Measurements from ENCODE around the gene SF3A1.

The SF3A1 gene

DNA sequence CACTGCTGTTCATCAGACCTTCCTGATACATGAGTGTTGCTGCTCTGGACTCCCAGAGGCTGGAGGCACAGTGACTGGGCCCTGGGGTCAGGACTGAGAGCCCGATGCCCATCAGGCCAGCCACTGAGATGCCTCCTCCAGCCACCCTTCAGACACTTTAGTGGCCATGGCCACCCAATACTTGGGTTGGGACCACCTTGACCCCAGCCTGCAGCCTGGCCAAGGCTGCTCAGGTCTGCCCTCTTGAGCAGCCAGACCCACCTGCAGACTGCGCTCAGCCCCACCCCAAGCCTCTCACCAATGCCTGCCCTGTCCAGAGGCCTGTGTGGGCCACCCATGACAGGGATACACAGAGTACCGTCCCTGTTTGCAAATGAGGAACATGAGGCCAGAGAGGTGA lies 26.4 kb upstream of the SF3A1 start:
- TF ChIP-seq CTBP1 (IDR thresholded peaks at IDR 0.05; ENCODE audit: borderline replicate concordance) (no peak), FOXA1 (IDR thresholded peaks at IDR 0.05) (no peak), NFRKB (IDR thresholded peaks at IDR 0.05) (no peak), FOXK2 (IDR thresholded peaks at IDR 0.05) (no peak), FOXM1 (IDR thresholded peaks at IDR 0.05; ENCODE audit: borderline replicate concordance) (no peak), SUZ12 (IDR thresholded peaks at IDR 0.05) (no peak), L3MBTL2 (conservative IDR thresholded peaks at IDR 0.05) (no peak), ARNT (IDR thresholded peaks at IDR 0.05) (no peak), LEF1 (IDR thresholded peaks at IDR 0.05; ENCODE audit: borderline replicate concordance) (no peak), SP1 (IDR thresholded peaks at IDR 0.05) (no peak), TARDBP (IDR thresholded peaks at IDR 0.05) (no peak), HDGF (IDR thresholded peaks at IDR 0.05; ENCODE audit: borderline replicate concordance) (no peak), BHLHE40 (IDR thresholded peaks at IDR 0.05; ENCODE audit: borderline replicate concordance) (no peak), ELF4 (IDR thresholded peaks at IDR 0.05) (no peak), ZNF384 (IDR thresholded peaks at IDR 0.05) (no peak)
- TF ChIP-seq, protein P1, sequence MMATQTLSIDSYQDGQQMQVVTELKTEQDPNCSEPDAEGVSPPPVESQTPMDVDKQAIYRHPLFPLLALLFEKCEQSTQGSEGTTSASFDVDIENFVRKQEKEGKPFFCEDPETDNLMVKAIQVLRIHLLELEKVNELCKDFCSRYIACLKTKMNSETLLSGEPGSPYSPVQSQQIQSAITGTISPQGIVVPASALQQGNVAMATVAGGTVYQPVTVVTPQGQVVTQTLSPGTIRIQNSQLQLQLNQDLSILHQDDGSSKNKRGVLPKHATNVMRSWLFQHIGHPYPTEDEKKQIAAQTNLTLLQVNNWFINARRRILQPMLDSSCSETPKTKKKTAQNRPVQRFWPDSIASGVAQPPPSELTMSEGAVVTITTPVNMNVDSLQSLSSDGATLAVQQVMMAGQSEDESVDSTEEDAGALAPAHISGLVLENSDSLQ (IDR thresholded peaks at IDR 0.05): no peak
- POLR2A ChIA-PET: interaction anchor here (1.0 to 2.4 kb wide), 2 partner anchors 15 to 27 kb away, joined by 3 to 11 read pairs; partner anchors contain the start of genes CCDC157 and SF3A1
- CTCF ChIA-PET: interaction anchor here (1.9 kb wide), 1 partner anchor 95 kb away, joined by 8 read pairs; no protein-coding TSS in a partner anchor
- DNase-seq (ENCODE audit: extremely low spot score): no peak

DNA sequence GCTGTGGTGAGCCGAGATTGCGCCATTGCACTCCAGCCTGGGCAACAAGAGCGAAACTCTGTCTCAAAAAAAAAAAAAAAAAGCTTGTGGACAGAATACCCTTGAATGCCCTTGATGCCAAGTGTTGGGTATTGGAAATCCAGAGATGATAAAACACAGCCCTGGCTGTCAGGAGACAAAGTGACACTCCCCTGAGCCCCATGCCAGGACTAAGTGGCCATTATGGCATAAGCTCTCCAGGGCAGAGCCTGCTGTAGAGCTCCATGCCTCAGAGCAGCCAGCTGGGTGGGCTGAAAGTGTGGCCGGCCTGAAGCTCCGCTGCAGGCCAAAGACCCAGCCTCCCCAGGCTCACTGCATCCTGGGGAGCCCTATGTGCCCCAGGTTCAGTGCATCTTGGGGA lies 25.6 kb upstream of the SF3A1 start:
- TF ChIP-seq BHLHE40 (IDR thresholded peaks at IDR 0.05; ENCODE audit: borderline replicate concordance): no peak
- ChIA-PET CTCF (interaction anchor here (1.5 to 1.9 kb wide), 2 partner anchors 94 to 119 kb away, joined by 3 to 8 read pairs; no protein-coding TSS in a partner anchor), POLR2A (interaction anchor here (1.0 to 2.4 kb wide), 2 partner anchors 14 to 26 kb away, joined by 3 to 11 read pairs; partner anchors contain the start of genes CCDC157 and SF3A1)
- no peak for DNase-seq (ENCODE audit: extremely low spot score)

DNA sequence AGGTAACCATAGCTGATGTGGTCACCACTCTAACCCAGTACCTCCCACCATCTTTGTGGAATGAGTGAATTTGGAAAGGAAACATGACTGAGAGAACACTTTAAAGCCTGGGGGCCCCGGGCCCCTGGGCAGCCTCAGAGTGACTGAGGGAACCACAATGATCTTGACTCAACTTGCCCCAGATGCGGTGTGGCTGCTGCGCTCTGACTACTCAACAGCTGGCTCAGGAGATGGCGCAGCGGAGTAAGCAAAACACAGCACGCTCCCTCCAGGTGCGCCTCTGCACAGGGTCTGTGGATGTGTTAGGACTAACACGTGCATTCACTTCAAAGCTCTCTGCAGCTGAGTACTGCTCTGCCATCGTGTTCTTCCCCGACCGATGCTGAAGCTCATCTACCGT lies 24.6 kb upstream of the SF3A1 start:
- CTCF ChIA-PET: interaction anchor here (1.0 to 1.9 kb wide), 3 partner anchors 93 to 118 kb away, joined by 3 to 8 read pairs (median 5); no protein-coding TSS in a partner anchor
- no peak for DNase-seq (ENCODE audit: extremely low spot score)
- TF ChIP-seq FOXA1 (IDR thresholded peaks at IDR 0.05): no peak
- no peak for TF ChIP-seq NFRKB (IDR thresholded peaks at IDR 0.05)
- no peak for TF ChIP-seq HDGF (IDR thresholded peaks at IDR 0.05; ENCODE audit: borderline replicate concordance)
- TF ChIP-seq, protein P1 (IDR thresholded peaks at IDR 0.05): no peak
- no peak for TF ChIP-seq FOXM1 (IDR thresholded peaks at IDR 0.05; ENCODE audit: borderline replicate concordance)
- TF ChIP-seq ARNT (IDR thresholded peaks at IDR 0.05): no peak
- no peak for TF ChIP-seq ZNF384 (IDR thresholded peaks at IDR 0.05)
- no peak for TF ChIP-seq SUZ12 (IDR thresholded peaks at IDR 0.05)
- POLR2A ChIA-PET: interaction anchor here (0.9 to 2.4 kb wide), 3 partner anchors 13 to 42 kb away, joined by 4 to 11 read pairs (median 5); partner anchors contain the start of genes CCDC157 and SF3A1

DNA sequence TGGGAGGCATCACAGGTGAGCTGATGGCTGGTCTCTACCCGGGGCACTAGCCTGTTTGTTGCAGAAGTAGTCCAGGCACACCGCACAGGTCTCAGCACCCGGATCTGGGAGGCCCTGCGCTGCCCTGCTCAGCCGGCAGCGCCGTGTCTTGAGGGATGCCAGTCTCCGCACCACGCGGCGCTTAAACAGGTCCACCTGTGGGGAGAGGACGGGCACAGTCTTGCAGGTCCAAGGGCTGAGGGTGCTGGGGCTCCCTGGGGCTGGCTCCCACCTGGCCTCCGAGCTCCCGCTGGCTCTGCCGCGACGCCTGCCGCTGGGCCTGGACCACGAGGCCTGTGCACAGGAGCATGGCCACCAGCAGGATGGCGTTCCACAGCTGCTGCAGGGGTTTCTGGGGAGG lies 23.3 kb upstream of the SF3A1 start:
- no peak for TF ChIP-seq BHLHE40 (IDR thresholded peaks at IDR 0.05; ENCODE audit: borderline replicate concordance)
- TF ChIP-seq ARNT (IDR thresholded peaks at IDR 0.05): no peak
- TF ChIP-seq L3MBTL2 (conservative IDR thresholded peaks at IDR 0.05): no peak
- ChIA-PET CTCF (no interaction called here), POLR2A (no interaction called here)
- no peak for DNase-seq (ENCODE audit: extremely low spot score)

DNA sequence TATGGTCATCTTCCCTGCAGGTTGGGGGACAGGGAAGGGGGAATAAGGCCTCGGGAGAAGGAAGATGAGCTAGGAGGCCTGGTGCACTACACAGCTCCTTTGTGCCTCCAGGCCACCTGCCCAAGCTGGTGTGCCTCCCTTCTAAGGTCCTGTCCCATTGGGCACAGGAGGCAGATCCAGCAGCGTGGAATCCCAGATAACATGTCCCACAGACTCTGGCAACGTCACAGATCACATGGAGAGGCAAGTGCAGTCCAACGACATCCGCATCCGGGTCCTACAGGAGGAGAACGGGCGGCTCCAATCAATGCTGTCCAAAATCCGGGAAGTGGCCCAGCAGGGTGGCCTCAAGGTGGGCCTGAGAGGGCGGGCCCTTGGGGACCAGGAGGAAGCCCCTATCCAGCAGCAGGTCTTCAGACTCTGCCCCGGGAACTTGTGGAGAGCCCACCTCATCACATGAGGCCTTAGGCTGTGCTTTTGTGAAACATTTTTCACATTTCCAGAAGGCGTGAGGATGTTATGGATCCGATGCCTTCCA lies 18.7 kb upstream of the SF3A1 start:
- POLR2A ChIA-PET: interaction anchor here (0.9 to 1.6 kb wide), 3 partner anchors 12 to 49 kb away, joined by 3 to 5 read pairs (median 4); partner anchors contain the start of genes SEC14L2 and TBC1D10A
- CTCF ChIA-PET: no interaction called here
- TF ChIP-seq BHLHE40 (IDR thresholded peaks at IDR 0.05; ENCODE audit: borderline replicate concordance): no peak
- no peak for DNase-seq (ENCODE audit: extremely low spot score)

DNA sequence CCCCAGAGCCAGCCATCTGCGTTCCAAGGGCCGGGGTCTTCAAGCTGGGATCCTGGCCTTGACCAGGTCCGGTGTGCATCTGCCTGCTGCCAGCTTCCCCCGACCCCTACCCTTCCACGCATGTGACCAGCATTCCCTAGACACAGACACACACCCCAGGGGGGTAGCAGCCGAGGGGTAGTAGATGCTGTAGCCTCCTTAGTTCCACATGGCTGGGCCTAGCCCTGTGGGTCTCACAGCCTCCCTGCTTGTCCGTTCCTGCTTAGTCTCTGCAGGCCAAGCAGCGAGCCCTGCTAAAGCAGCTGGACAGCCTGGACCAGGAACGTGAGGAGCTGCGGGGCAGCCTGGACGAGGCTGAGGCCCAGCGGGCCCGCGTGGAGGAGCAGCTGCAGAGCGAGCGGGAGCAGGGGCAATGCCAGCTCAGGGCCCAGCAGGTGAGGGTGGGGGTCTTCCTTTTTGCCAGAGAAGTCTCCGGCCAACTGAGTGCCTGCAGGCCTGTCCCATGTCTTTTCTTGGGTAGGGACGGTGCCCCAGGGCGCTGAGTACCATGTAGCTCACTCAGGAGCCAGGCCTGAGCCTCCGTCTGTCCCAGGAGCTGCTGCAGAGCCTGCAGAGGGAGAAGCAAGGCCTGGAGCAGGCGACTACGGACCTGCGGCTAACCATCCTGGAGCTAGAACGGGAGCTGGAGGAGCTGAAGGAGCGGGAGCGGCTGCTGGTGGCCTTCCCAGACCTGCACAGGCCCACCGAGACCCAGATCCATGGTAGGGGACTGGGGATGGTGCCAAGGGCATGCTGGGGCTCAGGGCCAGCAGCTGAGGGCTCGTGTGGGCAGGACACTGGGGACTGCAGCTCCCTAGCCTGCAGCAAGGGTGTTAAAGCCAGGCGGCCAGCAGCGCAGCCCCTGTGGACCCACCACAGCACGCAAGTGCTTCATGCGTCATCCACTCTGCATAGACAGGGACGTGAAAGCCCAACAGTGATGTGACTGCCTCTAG lies 16.9 kb upstream of the SF3A1 start:
- POLR2A ChIA-PET: interaction anchor here (1.6 to 4.1 kb wide), 2 partner anchors 17 to 23 kb away, joined by 3 to 31 read pairs; partner anchors contain the start of genes CCDC157, SEC14L2 and SF3A1
- CTCF ChIA-PET: interaction anchor here (0.7 kb wide), 2 partner anchors 61 to 71 kb away, joined by 3 to 4 read pairs; no protein-coding TSS in a partner anchor
- DNase-seq (ENCODE audit: extremely low spot score): no peak
- no peak for TF ChIP-seq TARDBP (IDR thresholded peaks at IDR 0.05)
- TF ChIP-seq, protein P1 (IDR thresholded peaks at IDR 0.05): no peak
- no peak for TF ChIP-seq HDGF (IDR thresholded peaks at IDR 0.05; ENCODE audit: borderline replicate concordance)
- TF ChIP-seq FOXM1 (IDR thresholded peaks at IDR 0.05; ENCODE audit: borderline replicate concordance): no peak
- no peak for TF ChIP-seq SUZ12 (IDR thresholded peaks at IDR 0.05)
- no peak for TF ChIP-seq SP1 (IDR thresholded peaks at IDR 0.05)
- no peak for TF ChIP-seq ELF4 (IDR thresholded peaks at IDR 0.05)
- TF ChIP-seq ARNT (IDR thresholded peaks at IDR 0.05): no peak
- no peak for TF ChIP-seq CTBP1 (IDR thresholded peaks at IDR 0.05; ENCODE audit: borderline replicate concordance)
- no peak for TF ChIP-seq ZNF384 (IDR thresholded peaks at IDR 0.05)
